ENCODE measurements around the gene NEDD1. TPM values are rescaled to one million over a fixed set of nuclear protein-coding genes. Genes with fewer than 3 reads are reported as not detected.

Gene NEDD1
- total RNA-seq, 1 experiment from 2014 or later, result 35.4 TPM

DNA sequence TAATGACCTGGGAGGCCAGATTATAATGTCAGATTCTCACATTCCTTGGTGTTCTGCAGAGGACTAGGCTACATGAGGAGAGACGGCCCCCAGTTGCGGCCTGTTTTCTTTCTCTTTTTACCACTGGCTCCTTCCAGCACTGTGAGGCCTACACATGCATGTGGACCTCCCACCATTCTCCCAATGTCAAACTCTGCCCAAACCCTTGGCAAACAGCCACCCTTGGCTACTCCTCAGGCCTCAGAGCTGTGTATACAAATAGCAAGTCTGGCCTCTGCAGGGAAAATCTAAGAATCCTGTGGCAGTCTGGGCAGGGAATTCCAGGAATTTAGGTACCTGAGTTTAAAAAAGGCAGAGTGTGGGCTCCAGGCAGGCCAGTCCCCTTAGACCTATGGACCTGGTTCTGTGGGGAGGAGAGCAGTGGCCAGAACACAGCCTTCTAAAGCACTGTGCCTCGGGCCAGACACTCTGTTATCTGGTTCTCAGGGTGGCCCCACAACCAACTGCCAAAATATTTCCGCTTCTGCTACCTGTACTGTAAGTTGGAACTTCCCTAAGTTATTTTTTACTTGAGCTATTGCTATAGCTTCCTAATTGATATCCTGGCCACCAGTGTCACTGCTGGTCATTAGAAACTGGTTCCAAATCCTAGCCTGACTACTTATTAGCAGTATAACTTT is 19.9 kb upstream of the NEDD1 start:
- RAD21 ChIA-PET (ENCODE audit: low non-redundant PET in 1 of 2, low total read pairs in 2 of 2, uncharacterized antibody in 2 of 2, unreplicated experiment in 2 of 2), result no interaction called here
- BruUV-seq (replicated peaks), result no TSS peak
- CTCF ChIA-PET, result no interaction called here

More for the DNA sequence above, 19.9 kb upstream of the NEDD1 start:
- no peak overlapping the region for H3K9ac ChIP-seq (ENCODE audit: low read length)
- H4K20me1 ChIP-seq (ENCODE audit: insufficient read depth), result no peaks in the 10 kb centered on the region
- no peak for TF ChIP-seq CEBPB (IDR thresholded peaks at IDR 0.05; ENCODE audit: low read depth)
- no peak for TF ChIP-seq TCF7L2 (IDR thresholded peaks at IDR 0.05; ENCODE audit: borderline replicate concordance, extremely low read depth, insufficient read depth, insufficient read length)
- TF ChIP-seq ZBTB33 (IDR thresholded peaks at IDR 0.05; ENCODE audit: extremely low read depth, insufficient replicate concordance, low read length), result no peak
- no peak for TF ChIP-seq SIN3A (IDR thresholded peaks at IDR 0.05; ENCODE audit: low read depth)
- no peak for TF ChIP-seq JUND (IDR thresholded peaks at IDR 0.05)
- TF ChIP-seq POLR2AphosphoS5 (IDR thresholded peaks at IDR 0.05; ENCODE audit: low read depth, low read length), result no peak
- TF ChIP-seq ELF1 (IDR thresholded peaks at IDR 0.05; ENCODE audit: borderline replicate concordance, low read depth), result no peak
- no peak for TF ChIP-seq SP1 (IDR thresholded peaks at IDR 0.05; ENCODE audit: low read depth)
- H3K9me3 ChIP-seq (ENCODE audit: control insufficient read depth in 1 of 2, insufficient read depth in 1 of 2, low read depth in 1 of 2, low read length in 2 of 2), result no peaks in the 10 kb centered on the region
- H3K9me2 ChIP-seq (ENCODE audit: insufficient read depth), result no peaks in the 10 kb centered on the region
- H2AFZ ChIP-seq (ENCODE audit: low read depth, low read length, poor library complexity, severe bottlenecking), result no peak overlapping the region
- peaks cover 0 to 7% of the 10 kb centered on the region in 2 experiments; a peak in 2 of 4 replicates for H3K4me1 ChIP-seq (ENCODE audit: control insufficient read depth in 1 of 2, insufficient read depth in 2 of 2, low read length in 2 of 2)
- DNase-seq (ENCODE audit: low read depth, low spot score), result no peak
- H3K27ac ChIP-seq (ENCODE audit: low read depth, low read length), result no peak overlapping the region
- no peak overlapping the region for H3K4me2 ChIP-seq (ENCODE audit: low read length)
- no peak for ATAC-seq
- POLR2A ChIA-PET, result no interaction called here
- intact Hi-C loops (cut with micrococcal nuclease), result no loop called here
- no peaks in the 10 kb centered on the region for H3K27me3 ChIP-seq (ENCODE audit: insufficient read depth, low read length)
- no peaks in the 10 kb centered on the region for H3K79me2 ChIP-seq (ENCODE audit: insufficient read depth, low read length)
- H3K36me3 ChIP-seq (ENCODE audit: control insufficient read depth in 1 of 2, insufficient read depth in 2 of 2, low read length in 2 of 2), result no peaks in the 10 kb centered on the region
- no peak overlapping the region for H3K4me3 ChIP-seq (replicated peaks in 1 of 2; ENCODE audit: low read depth in 1 of 2, low read length in 2 of 2)

Data from HCT116 (cell line).